ENCODE data around the gene RBKS. TPM values are rescaled to one million over a fixed set of nuclear protein-coding genes. Genes with fewer than 3 reads are reported as not detected.

Gene RBKS
- total and polyA plus RNA-seq, 2 of the 13 experiments (the other 11 are each of a cell fraction or from before 2014, with no cell fraction given): 7.7 to 8.3 TPM

- TF ChIP-seq ZHX2 (IDR thresholded peaks at IDR 0.05; ENCODE audit: low read depth) (no peak), ZHX2 (CRISPR knock-in tag; IDR thresholded peaks at IDR 0.05; ENCODE audit: borderline replicate concordance) (no peak), RCOR2 (CRISPR knock-in tag; IDR thresholded peaks at IDR 0.05) (peak; percentile 78; the same call in 1 of the 2 replicates), BATF2 (CRISPR knock-in tag; IDR thresholded peaks at IDR 0.05) (no peak), ARID5B (CRISPR knock-in tag; IDR thresholded peaks at IDR 0.05) (peak; percentile 87), MTERF4 (CRISPR knock-in tag; IDR thresholded peaks at IDR 0.05) (no peak), ZMYM3 (CRISPR knock-in tag; IDR thresholded peaks at IDR 0.05) (0 out of 2 replicates have a peak, but pooled peaks have one; percentile 10), ZFY (CRISPR knock-in tag; IDR thresholded peaks at IDR 0.05) (no peak), ZNF724P (CRISPR knock-in tag; IDR thresholded peaks at IDR 0.05; ENCODE audit: borderline replicate concordance) (no peak), MAZ (IDR thresholded peaks at IDR 0.05; ENCODE audit: borderline replicate concordance, low read depth, low read length) (no peak), MAZ (CRISPR knock-in tag; IDR thresholded peaks at IDR 0.05; ENCODE audit: low read depth) (no peak), SRY (CRISPR knock-in tag; IDR thresholded peaks at IDR 0.05) (no peak), RAD51 (IDR thresholded peaks at IDR 0.05; ENCODE audit: borderline replicate concordance) (no peak), ZBTB14 (CRISPR knock-in tag; IDR thresholded peaks at IDR 0.05) (no peak), ADNP (CRISPR knock-in tag; IDR thresholded peaks at IDR 0.05) (no peak), PHB2 (IDR thresholded peaks at IDR 0.05; ENCODE audit: partially characterized antibody) (no peak), ZBTB34 (CRISPR knock-in tag; IDR thresholded peaks at IDR 0.05) (no peak)
Observed at GRCh38 chr2:27746325-27746724, 143.9 kb downstream of the RBKS start (continued).

Data from HepG2 (cell line).